HG03108 (cell line): ENCODE data around the gene ARHGEF11.

Experiments
- ATAC-seq: cut with Tn5 transposase; IDR thresholded peaks from one replicate; pipeline ENCODE4 v1.9.1; 2021; ENCODE audit warnings: moderate library complexity; ENCODE audit not compliant: unreplicated experiment

The ARHGEF11 gene

GRCh38 chr1:157050836-157051235 lies 5.3 kb upstream of the ARHGEF11 start:
- no peak for ATAC-seq

DNA sequence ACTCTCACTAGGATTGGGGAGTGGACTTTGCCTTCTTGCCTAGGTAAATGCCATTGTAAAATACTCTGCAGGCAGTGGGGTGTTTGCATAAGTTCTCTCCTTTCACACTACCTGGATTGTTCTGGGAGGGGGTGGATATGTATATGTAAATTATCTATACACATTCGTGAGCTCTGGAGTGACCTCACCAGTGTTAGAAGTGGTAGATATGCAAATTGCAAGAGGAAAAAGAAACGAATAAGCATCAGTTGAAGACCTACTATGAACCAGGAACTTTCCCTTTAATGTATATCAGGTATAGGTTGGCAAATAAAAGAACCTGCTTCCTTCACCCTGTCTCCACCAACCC lies 1.5 kb upstream of the ARHGEF11 start:
- ATAC-seq = no peak

DNA sequence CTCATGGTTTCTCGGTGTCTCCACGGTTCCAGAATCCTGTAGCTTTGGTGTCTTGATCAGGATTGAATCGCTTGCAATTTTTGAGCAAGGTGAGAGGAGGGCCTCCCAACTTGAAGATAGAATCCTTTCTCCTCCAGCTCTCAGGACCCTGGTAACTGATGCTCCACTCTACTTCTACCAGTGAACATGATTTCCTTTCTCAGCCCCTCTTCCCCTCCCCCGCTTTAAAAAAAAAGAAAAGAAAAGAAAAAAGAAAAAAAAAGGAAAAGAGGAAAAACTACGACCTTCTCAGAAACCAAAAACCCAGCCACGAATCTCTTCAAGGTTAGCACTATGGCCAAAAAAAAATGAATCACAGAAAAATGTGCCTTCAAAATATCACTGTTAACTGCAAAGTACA lies 1.2 kb downstream of the ARHGEF11 start:
- no peak for ATAC-seq

DNA sequence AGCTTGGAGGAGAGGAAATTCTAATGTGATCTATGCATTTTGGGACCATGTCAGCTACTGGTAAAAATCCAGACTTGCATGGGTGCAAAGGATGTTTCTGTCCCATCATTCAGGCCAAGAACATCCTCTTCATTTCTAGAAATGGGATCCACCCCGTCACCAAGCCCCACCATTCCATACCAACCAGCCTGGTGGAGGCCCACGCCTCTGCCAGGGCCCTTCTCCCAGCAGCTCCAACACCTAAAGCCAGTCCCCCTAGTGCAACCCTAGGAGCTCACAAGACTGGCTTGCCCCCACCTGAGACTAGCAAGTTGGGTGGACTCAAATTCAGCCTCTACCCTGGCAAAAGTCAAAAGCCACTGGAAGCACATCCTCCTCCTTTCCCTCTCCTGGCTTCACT lies 1.9 kb downstream of the ARHGEF11 start:
- ATAC-seq = no peak

- no peak for ATAC-seq
Measured at GRCh38 chr1:157042846-157043245, 2.7 kb downstream of the ARHGEF11 start.

GRCh38 chr1:157040802-157041201 lies 4.7 kb downstream of the ARHGEF11 start:
- no peak for ATAC-seq

DNA sequence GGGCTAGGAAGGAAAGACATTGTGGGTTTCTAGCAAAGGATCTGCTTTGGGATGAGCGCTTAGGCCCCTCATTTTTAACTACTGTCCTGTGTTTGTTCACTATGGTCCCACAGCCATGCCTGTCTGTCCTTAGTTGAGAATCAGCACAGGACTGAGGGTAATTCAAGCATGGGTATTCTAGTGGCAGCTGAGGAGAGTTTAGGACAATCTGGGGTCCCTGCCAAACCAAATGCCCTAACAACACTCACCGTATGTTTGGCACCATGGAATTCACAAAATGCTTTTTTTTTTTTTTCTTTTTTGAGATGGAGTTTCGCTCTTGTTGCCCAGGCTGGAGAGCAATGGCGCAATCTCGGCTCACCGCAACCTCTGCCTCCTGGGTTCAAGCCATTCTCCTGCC lies 10.4 kb downstream of the ARHGEF11 start:
- no peak for ATAC-seq

GRCh38 chr1:157034137-157034800 lies 11.3 kb downstream of the ARHGEF11 start:
- no peak for ATAC-seq

GRCh38 chr1:157033357-157033876 lies 12.1 kb downstream of the ARHGEF11 start:
- ATAC-seq = no peak

GRCh38 chr1:157032303-157032702 lies 13.2 kb downstream of the ARHGEF11 start:
- ATAC-seq = no peak

DNA sequence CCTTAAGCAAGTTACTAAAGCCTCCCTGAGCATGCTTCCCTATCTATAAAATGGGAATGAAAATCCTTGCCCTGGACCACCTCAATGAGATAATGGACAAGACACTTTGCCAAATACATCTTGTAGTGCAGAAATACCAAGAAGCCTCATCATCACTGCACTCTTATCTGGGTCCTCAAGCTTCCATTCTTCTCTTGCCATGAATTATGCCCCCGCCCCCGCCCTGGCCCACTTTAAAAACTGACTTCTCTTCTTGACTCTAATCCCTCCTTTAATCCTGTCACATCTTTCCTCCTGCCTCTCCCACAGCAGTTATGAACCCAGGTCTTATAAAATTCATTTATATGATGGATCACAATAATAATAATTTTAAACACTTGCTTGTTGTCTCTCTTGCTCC lies 14.8 kb downstream of the ARHGEF11 start:
- no peak for ATAC-seq

- ATAC-seq = no peak
Measured at GRCh38 chr1:157028674-157029073, 16.9 kb downstream of the ARHGEF11 start.

DNA sequence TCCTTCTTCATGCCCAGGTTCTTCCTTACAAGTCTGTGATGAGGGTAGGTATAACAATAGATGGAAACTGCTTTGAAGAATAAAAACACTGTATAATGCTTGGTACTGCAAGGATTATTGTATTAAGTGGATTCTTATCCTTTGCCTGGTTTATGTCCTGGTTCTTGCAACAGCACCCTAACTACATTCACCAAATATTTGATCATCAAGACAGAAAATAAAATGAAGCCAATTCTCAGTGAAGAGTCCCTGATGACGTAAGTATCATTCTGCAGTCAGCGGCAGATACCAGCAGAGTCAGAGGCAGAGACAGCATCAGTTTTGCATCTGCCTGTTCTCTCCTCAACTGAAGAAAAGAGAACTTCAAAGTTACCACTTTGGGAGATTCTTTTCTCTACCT lies 19.7 kb downstream of the ARHGEF11 start:
- ATAC-seq = no peak

DNA sequence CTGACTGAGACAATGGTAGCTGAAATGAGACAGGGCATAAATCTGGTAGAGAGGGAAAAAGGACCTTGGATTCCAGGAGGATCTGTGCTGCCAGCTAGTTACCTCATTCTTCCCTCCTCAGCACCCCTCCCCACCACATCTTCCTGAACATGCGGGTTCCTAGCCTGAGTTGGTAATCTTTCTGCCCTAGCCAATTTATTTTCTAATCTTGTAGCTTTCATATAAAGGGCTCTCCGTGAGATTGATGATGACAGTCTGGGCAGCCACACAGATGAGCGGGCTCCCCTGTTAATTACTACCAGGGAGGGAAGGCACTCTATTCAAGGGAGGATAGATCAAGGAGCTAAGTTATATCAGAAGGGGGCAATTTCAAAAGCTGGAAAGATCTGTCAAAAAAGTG lies 20.2 kb downstream of the ARHGEF11 start:
- no peak for ATAC-seq

- no peak for ATAC-seq
Measured at GRCh38 chr1:157021688-157022087, 23.9 kb downstream of the ARHGEF11 start.

DNA sequence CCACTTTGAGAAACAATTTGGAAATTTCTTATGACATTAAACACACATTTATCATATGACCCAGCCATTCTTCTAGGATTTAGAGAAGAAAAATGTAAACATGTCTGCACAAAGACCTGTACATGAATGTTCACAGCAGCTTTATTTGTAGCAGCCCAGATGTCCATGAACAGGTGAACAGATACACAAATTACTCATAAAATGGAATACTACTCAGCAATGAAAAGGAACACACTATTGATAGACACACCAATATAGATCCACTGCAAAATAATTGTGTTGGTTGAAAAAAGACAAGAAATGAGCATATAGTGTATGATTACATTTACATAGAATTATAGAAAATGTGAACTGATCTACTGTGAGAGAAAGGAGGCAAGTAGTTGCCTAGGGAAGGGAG lies 26.1 kb downstream of the ARHGEF11 start:
- ATAC-seq = no peak

- no peak for ATAC-seq
Measured at GRCh38 chr1:157011845-157012244, 33.7 kb downstream of the ARHGEF11 start.

DNA sequence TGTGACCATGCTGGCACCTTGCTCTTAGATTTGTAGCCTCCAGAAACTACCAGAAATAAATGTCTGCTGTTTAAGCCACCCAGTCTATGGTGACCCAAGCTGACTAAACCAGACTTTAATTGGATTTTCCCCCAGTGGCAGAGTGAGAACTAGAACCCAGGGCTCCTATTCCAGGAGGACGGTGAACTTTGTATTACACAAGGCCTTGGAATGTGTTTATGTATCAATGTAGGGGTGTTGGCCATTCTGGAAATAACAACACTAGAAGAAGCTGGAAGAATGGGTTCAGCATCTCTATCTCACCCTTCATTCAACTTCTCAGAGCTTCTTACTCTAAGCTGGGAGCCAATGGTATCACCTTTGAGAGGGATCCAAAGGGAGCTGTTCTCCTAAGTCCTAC lies 37.0 kb downstream of the ARHGEF11 start:
- ATAC-seq = no peak

DNA sequence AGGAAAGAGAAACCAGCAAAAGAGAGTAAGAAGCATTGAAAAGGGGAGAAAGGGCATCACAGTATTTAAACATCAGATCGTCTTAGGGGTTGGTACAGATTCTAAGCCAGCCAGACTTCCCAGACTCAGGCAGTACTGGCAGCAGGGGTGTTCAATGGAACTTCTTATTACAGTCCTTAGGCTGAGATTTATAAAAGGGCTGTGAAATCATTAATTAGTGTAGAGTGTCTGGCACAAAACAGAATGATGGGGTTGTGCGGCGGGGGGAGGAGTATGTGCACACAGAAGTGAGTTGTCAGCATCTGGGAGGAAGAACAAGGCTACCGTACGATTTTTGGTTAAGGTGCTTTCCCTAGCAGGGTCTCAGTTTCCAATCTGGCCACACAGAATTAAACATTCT lies 38.2 kb downstream of the ARHGEF11 start:
- no peak for ATAC-seq

DNA sequence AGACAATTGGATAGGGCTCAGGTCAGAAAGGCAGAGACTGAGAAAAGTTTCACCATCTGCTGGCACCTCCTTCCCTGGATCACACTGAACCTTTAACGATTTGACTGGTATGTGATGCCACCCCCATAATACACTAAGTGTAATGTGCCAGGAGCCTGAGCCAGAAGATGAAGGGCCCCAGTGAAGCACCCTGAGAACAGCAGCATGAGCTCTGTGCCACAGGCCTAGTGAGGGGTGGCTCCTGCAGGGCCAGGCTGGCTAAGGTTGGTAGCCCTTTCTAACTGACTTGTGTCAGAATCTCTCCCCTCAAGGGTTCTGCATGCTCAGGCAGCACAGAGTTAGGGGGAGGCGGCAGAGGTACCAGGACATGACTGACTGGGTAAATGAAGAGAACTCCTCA lies 38.9 kb downstream of the ARHGEF11 start:
- no peak for ATAC-seq

DNA sequence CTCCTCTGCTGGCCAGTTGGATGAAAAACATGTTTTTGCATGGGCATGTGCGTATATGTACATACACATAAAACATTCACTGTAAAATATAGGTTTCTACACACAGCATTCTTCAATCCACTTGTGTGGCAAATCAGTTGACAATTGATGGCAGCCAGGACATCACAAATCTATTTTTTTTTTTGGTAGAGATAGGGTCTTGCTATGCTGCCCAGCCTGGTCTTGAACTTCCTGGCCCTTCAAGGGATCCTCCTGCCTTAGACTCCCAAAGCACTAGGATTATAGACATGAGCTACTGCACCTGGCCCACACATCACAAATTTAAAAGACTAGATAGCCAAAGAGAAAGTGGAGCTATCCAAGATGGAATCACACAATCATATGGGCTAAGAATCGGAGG lies 39.6 kb downstream of the ARHGEF11 start:
- ATAC-seq = no peak

- ATAC-seq = no peak
Measured at GRCh38 chr1:157004806-157005205, 40.7 kb downstream of the ARHGEF11 start.

- no peak for ATAC-seq
Measured at GRCh38 chr1:157004327-157004726, 41.2 kb downstream of the ARHGEF11 start.
